Astrocyte of the spinal cord (primary cell): Measurements from ENCODE around the gene PLCB4.

Experiments used
- DNase-seq: peaks from one replicate; pipeline ENCODE4 v3.0.0; 2011; ENCODE audit warnings: low read depth, low spot score
- H3K4me3 ChIP-seq: 2 replicates; pipeline ENCODE4 v1.5.1; 2011; ENCODE audit warnings: low read depth, mild to moderate bottlenecking, low read length, moderate library complexity
- in situ Hi-C: cut with HindIII; loops from 2 replicates; pipeline ENCODE4 v1.10.0; 2017; ENCODE audit warnings: low sequenced_read_pairs
- TF ChIP-seq, protein P1 (sequence below): IDR thresholded peaks from 2 replicates; pipeline ENCODE4 v1.5.1; 2012; ENCODE audit warnings: low read depth, mild to moderate bottlenecking, low read length, inconsistent platforms

The PLCB4 gene

DNA sequence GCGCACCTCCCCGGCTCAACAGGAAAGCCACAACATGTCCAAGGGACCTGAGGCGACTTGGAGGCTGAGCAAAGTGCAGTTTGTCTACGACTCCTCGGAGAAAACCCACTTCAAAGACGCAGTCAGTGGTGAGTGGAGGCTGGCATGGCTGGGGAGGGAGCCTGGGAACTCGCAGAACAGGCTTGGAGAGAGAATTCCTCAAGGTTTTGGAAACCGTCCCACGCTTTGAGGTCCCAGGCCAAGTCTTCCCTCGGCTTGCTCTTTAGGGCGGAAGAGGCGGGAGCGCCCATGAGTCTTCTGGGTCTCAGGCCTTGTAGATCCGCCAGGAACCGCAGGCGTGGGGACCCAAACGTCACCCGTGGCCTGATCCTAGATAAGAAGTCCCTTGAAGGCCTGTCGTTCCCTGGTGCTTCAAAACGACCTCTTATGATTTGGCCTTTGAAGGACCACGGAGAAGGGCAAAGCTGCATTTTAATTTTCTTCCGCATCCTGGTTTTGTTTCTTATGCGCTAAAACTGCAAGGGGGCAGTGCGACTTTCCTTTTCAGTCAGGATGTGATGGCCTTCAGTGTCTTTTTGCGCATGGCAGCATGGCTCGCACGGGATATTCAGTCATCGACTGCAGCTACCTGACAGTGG, 447.5 kb downstream of the PLCB4 start:
- H3K4me3 ChIP-seq: no peak overlapping the region
- in situ Hi-C loops: no loop called here
- no peak for DNase-seq
- TF ChIP-seq, protein P1, sequence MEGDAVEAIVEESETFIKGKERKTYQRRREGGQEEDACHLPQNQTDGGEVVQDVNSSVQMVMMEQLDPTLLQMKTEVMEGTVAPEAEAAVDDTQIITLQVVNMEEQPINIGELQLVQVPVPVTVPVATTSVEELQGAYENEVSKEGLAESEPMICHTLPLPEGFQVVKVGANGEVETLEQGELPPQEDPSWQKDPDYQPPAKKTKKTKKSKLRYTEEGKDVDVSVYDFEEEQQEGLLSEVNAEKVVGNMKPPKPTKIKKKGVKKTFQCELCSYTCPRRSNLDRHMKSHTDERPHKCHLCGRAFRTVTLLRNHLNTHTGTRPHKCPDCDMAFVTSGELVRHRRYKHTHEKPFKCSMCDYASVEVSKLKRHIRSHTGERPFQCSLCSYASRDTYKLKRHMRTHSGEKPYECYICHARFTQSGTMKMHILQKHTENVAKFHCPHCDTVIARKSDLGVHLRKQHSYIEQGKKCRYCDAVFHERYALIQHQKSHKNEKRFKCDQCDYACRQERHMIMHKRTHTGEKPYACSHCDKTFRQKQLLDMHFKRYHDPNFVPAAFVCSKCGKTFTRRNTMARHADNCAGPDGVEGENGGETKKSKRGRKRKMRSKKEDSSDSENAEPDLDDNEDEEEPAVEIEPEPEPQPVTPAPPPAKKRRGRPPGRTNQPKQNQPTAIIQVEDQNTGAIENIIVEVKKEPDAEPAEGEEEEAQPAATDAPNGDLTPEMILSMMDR: no peak

DNA sequence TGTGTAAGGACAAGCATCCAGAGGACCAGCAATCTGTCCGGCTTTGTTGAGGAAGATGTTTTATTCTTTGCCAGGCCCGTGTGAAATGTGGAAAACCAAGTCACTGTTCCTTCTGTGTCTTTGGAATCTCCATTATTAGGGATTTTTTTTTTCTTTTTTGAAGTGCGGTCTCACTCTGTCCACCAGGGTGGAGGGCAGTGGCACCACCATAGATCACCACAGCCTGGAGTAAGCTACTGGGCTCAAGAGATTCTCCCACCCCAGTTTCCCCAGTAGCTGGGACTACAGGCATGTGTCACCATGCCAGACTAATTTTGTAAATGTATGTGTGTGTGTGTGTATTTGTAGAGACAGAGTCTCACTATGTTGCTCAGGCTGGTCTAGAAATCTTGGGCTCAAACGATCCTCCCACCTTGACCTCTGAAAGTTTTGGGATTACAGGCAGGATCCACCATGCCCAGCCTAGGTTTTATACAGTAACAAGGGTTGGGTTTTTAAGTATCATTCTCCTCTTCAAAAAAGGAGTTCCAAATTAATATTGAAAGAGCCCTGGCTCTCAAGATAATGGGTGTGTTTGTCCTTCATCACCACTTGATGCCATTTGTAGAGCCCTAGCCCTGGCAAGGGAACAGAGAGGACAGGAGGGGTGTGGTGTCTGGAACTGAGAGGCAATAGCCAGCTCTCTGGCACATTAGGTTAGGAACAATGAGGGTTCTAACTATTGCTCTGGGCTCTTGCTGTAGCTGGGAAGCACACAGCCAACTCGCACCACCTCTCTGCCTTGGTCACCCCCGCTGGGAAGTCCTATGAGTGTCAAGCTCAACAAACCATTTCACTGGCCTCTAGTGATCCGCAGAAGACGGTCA, 448.6 kb downstream of the PLCB4 start:
- no peak overlapping the region for H3K4me3 ChIP-seq
- in situ Hi-C loops: no loop called here
- TF ChIP-seq, protein P1: no peak
- DNase-seq: no peak

DNA sequence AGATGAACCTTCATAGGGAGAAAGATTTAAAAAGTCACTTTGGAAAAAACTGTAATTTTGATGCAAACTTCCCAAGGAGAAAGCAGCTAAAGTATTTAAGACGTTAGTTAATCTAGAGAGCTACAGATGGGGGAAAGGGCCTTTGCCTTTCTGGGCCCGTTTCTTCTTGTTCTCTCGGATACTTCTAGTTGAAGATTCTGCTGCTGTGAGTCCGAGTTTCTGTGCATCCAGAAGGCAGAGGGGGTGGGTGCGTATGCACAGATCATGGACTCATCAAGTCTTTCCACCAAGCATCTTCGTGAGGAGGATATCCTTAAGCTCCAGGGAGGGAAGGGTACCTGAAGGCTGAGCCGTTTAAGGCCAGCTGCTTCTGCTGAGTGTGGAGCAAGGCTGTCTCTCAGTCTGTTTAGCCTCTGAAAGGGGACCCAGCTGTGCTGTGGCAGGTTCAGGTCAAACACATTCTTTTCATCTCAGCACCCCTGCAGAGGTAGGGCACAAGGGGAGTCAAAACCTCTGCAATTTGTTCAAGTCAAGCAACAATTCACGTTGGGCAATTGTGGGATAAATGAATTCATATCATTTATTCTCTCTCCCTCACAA, 449.8 kb downstream of the PLCB4 start:
- TF ChIP-seq, protein P1: no peak
- no peak overlapping the region for H3K4me3 ChIP-seq
- in situ Hi-C loops: no loop called here
- DNase-seq: no peak

DNA sequence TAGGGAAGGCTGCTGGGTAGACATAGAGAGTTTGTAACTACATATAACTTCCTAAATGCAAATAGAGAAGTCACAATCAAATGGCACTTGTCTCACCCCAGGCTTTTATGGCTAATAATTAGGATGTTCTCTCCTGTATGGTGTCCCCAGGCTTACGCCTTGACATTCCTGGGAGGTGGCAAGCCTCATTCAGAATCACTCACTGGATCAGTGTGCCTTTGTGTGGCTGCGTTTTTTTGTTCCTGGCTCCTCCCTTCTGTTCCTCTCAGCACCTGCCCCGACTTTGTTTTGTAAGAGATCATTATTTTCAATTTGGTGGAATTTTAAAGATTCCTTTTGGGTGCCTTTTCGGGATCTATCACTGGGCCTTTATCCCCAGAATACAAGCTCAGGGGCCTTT, 451.2 kb downstream of the PLCB4 start:
- H3K4me3 ChIP-seq: no peak overlapping the region
- in situ Hi-C loops: no loop called here
- no peak for DNase-seq
- TF ChIP-seq, protein P1: no peak

DNA sequence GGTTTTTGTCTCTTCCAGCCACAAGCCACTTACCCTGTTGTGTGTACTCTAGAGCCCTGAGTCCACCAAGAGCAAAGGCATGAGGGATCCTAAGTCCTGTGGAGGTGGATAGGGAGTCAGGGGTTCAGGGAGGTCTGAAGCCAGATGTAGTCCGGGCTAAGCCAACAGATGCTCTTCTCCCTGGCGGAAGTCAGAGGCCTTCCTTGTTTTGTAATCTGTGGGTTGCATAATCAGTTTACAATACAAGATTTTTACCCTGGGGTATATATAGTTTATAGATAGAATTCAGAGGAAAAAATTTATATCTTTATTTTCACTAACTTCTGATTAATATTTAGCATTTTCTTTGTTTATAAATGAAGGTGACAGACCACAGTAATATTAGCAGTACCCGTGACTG, 454.7 kb downstream of the PLCB4 start:
- no peak for DNase-seq
- in situ Hi-C loops: no loop called here
- TF ChIP-seq, protein P1: no peak
- no peak overlapping the region for H3K4me3 ChIP-seq
